ENCODE measurements around the gene WDR12. TPM values are rescaled to one million over a fixed set of nuclear protein-coding genes. Genes with fewer than 3 reads are reported as not detected.

Gene WDR12
- total and polyA plus RNA-seq, 9 of the 15 experiments (the other 6 are each of a cell fraction or from before 2014, with no cell fraction given) = 109 to 554 (median 174) TPM

- TF ChIP-seq CHAMP1 (IDR thresholded peaks at IDR 0.05) = 0 out of 2 replicates have a peak, but pooled peaks have one; percentile 23
- no peak for TF ChIP-seq ZNF551 (CRISPR knock-in tag; IDR thresholded peaks at IDR 0.05)
- TF ChIP-seq SRF (CRISPR knock-in tag; IDR thresholded peaks at IDR 0.05) = no peak
- TF ChIP-seq RAD21 (CRISPR knock-in tag; conservative IDR thresholded peaks at IDR 0.05 in 1 of 2, IDR thresholded peaks at IDR 0.05 in 1 of 2) = peak; percentile 31 to 87
- peak; percentile 51; the same call in 1 of the 2 replicates for TF ChIP-seq SMC3 (conservative IDR thresholded peaks at IDR 0.05; ENCODE audit: insufficient read depth, low read depth, low read length)
- TF ChIP-seq LARP7 (IDR thresholded peaks at IDR 0.05) = no peak
Measured at GRCh38 chr2:202831242-202832220, 79.9 kb downstream of the WDR12 start (continued).

DNA sequence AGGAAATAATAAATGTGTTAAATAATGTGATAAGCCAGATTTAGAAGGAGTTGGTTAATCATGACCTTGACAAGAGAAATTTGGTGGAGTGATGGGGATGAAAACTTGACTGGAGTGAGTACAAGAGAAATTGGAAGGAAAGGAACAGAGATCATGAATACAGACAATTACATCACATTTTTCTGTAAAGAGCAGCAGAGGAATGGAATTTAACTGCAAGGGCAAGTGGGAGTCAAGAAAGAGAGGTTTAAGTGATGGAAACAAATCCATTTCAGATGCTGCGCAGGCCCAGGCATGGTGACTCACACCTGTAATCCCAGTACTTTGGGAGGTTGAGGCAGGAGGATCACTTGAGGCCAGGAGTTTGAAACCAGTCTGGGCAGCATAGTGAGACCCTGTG lies 86.6 kb downstream of the WDR12 start:
- Histone ChIP-seq H3K27me3 (ENCODE audit: control insufficient read depth in 2 of 2, insufficient read depth in 2 of 2, low read length in 2 of 2) (no peaks in the 10 kb centered on the region), H3K79me2 (ENCODE audit: control insufficient read depth, insufficient read depth, low read length) (no peaks in the 10 kb centered on the region), H3K27ac (ENCODE audit: extremely low read depth, low read depth, low read length) (no peak overlapping the region), H2AFZ (ENCODE audit: low read depth, low read length) (no peak overlapping the region), H4K20me1 (replicated peaks; ENCODE audit: control insufficient read depth, insufficient read depth, low read length) (no peaks in the 10 kb centered on the region), H3K9ac (ENCODE audit: insufficient read depth in 1 of 2, low read depth in 2 of 2, low read length in 2 of 2) (no peak overlapping the region), H3K9me1 (ENCODE audit: control insufficient read depth, insufficient read depth, low read length) (no peaks in the 10 kb centered on the region), H3K4me2 (ENCODE audit: insufficient read depth, low read length) (no peak overlapping the region), H3K9me3 (replicated peaks; ENCODE audit: control insufficient read depth, insufficient read depth, low read depth, low read length) (no peaks in the 10 kb centered on the region), H3K4me3 (no peak overlapping the region), H3K4me1 (replicated peaks in 1 of 2; ENCODE audit: control insufficient read depth in 2 of 2, insufficient read depth in 2 of 2, low read length in 2 of 2) (no peaks in the 10 kb centered on the region), H3K36me3 (ENCODE audit: control insufficient read depth, insufficient read depth, low read length) (no peaks in the 10 kb centered on the region)
- no peak for FAIRE-seq
- POLR2A ChIA-PET = no interaction called here
- no TSS peak for BruUV-seq (replicated peaks)
- DNase-seq (ENCODE audit: extremely low read depth in 1 of 4, low spot score in 3 of 4) = no peak
- CTCF ChIA-PET (ENCODE audit: low intra/inter-chr PET ratio) = no interaction called here
- intact Hi-C loops (cut with micrococcal nuclease) = no loop called here
- WGBS (ENCODE audit: insufficient coverage, low coverage, missing lambda C conversion rate) = 33% methylated on average over 1 of the region's 1 CpG
- in situ Hi-C loops (cut with MboI) = no loop called here
- ATAC-seq = no peak
- no peak for TF ChIP-seq SLC30A9 (CRISPR knock-in tag; IDR thresholded peaks at IDR 0.05)
- TF ChIP-seq ZNF445 (CRISPR knock-in tag; IDR thresholded peaks at IDR 0.05; ENCODE audit: low read depth) = no peak
- TF ChIP-seq, protein P1, sequence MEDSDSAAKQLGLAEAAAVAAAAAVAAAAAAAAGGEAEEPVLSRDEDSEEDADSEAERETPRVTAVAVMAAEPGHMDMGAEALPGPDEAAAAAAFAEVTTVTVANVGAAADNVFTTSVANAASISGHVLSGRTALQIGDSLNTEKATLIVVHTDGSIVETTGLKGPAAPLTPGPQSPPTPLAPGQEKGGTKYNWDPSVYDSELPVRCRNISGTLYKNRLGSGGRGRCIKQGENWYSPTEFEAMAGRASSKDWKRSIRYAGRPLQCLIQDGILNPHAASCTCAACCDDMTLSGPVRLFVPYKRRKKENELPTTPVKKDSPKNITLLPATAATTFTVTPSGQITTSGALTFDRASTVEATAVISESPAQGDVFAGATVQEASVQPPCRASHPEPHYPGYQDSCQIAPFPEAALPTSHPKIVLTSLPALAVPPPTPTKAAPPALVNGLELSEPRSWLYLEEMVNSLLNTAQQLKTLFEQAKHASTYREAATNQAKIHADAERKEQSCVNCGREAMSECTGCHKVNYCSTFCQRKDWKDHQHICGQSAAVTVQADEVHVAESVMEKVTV (CRISPR knock-in tag; IDR thresholded peaks at IDR 0.05) = no peak
- no peak for TF ChIP-seq XRCC5 (IDR thresholded peaks at IDR 0.05; ENCODE audit: low read depth, low read length)
- no peak for TF ChIP-seq TCF7L2 (IDR thresholded peaks at IDR 0.05; ENCODE audit: low read depth, low read length)
- TF ChIP-seq BRCA1 (IDR thresholded peaks at IDR 0.05) = no peak
- TF ChIP-seq BRCA1 (CRISPR knock-in tag; IDR thresholded peaks at IDR 0.05) = no peak
- TF ChIP-seq RBM25 (IDR thresholded peaks at IDR 0.05; ENCODE audit: low read depth, low read length, severe bottlenecking) = no peak
- TF ChIP-seq GATA2 (CRISPR knock-in tag; IDR thresholded peaks at IDR 0.05) = no peak
- no peak for TF ChIP-seq SIN3B (IDR thresholded peaks at IDR 0.05; ENCODE audit: low read depth)
- no peak for TF ChIP-seq ZNF668 (CRISPR knock-in tag; IDR thresholded peaks at IDR 0.05)
- no peak for TF ChIP-seq ZNF354B (CRISPR knock-in tag; IDR thresholded peaks at IDR 0.05)

Measured in K562 (cell line).